HG02623 (cell line): ENCODE measurements around the gene UTRN.

Source experiments
- ATAC-seq: cut with Tn5 transposase; IDR thresholded peaks from one replicate; pipeline ENCODE4 v1.9.1; 2021; ENCODE audit warnings: moderate library complexity; ENCODE audit not compliant: unreplicated experiment

The UTRN gene

DNA sequence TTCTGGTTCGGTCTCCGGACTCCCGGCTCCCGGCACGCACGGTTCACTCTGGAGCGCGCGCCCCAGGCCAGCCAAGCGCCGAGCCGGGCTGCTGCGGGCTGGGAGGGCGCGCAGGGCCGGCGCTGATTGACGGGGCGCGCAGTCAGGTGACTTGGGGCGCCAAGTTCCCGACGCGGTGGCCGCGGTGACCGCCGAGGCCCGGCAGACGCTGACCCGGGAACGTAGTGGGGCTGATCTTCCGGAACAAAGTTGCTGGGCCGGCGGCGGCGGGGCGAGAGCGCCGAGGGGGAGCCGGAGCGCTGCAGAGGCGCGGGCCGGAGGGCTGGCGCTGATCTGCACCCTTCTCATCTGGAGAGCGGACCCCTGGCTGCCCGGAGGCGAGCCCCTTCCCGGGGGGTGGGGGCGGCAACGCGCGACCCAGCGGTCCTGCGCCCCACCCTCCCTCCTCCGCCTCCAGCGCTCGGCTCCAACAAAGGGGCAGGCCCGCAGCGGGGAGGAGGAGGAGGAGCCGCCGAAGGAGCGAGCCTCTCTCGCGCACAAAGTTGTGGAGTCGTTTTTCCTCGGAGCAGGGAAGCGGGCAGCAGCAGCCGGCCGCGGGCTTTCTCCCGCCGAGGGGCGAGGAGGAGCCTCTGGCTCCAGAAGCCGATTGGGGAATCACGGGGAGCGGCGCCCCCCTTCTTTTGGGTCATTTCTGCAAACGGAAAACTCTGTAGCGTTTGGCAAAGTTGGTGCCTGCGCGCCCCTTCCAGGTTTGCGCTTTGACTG lies at the start of gene UTRN:
Gene UTRN (plus strand): TSS at position 553 of the 765 bp plus-strand sequence. CDS start 6,494 bp downstream, outside the sequence.
- ATAC-seq: peak; percentile 49

DNA sequence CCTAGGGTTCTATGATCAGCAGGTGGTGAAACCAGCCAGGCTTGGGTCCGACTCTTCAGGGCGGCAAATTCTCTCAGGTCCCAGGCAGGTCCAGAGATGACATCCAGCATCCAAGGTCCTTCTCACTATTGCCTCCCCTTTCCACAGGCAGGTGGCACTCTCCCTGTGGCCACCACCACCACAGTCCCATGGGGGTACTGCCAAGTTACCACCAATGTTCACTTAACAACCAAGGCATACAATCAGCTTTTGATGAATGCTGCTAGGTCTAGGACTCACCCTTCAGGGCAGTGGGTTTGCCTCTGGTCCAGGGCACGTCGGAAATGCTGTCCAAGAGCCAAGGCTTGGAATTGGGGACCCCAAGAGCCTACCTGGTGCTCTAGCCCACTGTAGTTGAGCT lies 40.4 kb upstream of the UTRN start:
- no peak for ATAC-seq

DNA sequence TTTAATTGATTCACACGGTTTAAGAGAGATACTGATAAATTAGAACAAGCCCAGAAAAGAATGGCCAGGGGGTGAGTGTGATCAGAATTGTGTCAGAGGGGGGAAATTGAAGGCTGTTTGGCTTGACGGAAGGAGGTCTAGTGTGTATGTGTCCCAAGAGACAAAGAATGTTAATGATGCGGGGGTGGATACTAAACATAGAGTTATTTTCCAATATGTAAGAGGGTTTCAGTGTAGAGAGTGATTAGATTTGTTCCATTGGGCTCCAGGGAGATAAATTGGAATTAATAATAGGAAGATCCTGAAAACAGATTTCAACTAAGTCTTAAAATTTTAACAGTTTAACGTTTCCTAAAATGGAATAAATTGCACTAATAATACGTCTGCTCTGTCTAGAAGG lies 38.1 kb upstream of the UTRN start:
- no peak for ATAC-seq

DNA sequence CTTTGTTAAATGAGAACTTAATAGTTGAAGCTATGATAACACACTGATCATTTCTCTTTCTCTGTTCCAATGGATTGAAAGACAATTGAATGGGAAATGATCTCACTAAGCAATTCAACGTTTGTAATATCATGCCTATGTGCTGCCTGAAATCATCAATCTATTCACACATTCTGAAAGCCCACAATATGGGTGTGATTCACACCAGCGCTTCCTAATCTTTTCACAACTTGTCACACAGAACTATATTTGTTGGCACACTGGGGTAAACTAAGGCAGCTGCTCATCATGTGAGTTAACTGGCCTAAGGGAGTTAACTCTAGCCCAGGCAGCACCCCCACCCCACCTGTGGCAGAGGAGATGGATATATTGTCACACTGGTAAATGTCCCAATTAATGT lies 37.1 kb upstream of the UTRN start:
- ATAC-seq: no peak

DNA sequence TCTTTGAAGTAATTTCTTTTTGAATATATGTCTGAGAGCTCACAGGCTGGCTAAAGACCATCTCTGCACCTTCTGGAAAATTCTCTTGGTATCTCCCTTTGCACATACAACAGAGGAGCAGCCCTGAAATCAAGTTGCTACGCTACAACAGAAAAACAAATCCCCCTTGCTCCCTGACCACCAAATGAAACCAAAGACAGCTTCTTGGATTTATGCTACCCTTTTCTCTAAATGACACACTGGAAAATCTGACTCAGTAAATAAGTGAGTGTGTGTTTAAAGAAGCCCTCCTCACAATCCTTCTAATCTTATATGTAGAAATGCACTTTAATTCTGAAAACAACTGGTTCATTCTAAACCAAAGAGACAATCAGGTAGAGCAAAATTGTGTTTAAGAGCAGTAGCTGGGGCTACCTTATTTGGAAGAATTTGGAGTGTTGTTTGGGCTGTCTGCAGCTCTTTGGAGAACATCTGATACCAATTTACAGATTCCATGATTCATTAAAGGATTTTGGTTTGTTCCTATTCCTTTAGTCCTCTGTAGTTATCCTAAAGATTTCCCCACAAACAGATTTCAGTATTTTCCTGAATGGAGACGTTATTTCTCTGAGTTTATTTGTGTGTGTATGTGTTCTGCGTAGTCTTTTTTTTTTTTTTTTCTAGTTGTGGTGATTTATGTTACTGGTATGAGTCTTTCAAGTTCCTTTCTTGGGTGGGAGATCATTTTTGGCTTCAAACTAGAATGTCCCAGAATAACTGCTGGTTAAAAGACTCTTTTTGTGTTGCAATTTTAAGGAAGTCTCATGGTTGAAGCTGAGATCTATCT lies 36.4 kb upstream of the UTRN start:
- no peak for ATAC-seq

DNA sequence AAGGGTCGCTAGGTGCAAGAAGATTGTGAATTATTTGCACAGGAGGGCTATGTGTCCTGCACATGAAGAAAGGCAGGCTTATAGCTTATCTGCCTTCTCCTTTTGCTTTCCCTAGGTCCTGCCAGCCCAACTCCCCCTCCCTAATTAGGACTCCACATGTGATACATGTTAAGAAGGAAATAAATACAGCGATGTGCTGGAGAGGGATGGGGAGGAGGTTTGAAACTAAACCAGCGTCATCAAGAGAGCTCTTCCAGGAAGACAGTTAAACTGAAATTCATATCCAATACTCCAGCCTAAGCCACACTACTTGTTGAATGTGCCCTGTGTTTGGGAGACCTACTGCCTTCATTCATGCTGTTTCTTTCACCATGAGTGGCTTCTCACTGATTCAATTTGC lies 34.9 kb upstream of the UTRN start:
- ATAC-seq: no peak

DNA sequence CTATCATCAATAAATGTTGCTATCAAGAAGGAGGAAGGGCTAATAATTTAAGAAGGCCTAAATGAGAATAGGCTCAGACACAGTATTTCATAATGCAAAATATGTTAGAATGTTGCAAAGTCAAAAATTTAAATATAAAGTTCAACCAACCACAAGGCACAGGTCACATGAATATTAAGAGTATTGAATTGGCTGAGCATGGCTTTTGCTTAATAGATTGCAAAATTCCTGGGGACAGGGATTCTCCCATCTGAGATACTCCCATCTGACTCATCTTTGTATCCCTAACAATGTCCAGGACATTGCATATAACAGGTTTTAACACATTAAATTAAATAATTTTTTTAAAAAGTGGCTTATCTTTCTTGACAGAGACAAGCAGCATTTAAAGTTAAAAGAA lies 32.9 kb upstream of the UTRN start:
- ATAC-seq: no peak

DNA sequence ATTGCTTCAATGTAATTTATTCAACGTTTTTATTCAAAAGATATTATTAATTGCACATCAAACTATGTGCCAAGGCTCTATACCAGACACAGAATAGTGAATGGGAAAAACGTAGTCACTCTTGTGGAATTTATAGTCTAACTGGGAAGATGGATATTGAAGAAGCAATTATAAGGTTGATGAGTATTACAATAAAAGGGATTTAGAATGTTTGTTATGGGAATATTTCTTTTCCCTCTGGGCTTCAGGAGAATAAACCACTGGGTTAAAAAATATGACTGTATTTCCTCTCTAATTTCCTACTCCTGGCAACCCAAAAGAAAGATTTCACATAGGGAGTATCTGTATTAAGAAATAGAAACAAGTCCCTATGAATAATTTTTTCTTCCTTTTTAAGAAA lies 25.1 kb upstream of the UTRN start:
- ATAC-seq: no peak

DNA sequence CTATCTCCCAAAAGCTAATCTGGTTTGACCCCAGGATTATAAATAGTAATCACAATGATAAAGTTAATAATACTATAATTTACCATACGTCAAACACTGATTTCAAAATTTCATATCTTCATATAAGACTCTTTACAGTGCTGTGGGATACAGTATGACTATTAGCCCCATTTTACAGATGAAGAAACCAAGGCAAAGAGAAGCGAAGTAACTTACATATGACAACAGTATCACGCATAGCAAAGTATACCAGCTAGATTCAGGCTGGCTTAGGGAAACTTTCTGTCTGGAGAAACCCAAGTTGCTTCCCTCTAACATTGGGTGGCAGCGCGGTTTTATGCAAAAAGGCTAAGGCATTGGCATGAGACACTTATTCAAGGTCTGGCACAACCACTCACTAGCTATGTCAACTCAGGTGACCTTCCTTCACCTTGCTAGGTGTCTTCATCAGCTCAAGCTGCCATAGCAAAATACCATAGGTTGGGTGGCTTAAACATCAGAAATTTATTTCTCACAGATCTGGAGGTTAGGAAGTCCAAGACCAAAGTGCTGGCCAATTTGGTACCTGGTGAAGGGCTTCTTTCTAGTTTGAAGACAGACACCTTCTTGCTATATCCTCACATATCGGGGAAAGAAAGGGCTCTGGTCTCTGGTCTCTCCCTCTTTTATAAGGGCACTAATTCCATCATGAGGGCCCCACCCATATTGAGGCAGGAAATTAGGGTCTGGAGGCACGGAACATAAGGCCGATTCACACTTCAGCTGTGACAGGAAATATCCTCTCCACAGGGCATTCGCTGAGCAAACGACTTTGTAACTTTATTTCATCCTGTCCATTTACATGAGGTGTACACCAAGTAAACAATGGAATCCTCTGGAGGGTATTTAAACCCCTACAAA lies 22.4 kb upstream of the UTRN start:
- ATAC-seq: no peak

DNA sequence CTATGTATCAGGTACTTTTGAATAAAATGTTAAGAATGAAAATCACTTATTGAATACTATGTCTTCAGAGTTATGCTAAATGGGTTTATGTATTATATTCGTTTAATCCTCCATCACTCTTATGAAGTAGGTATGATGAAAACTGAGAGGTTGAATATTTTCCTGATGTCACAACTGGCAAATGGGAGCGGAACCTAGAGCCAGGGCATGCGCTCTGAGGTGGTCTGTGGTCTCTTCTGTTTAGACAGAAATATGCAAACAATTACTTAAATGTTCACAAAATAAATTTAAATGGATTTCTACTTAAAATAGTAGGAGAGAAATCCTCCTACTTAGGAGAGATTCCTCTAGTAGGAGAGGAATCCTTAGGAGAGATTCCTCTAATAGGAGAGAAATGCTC lies 21.3 kb upstream of the UTRN start:
- no peak for ATAC-seq

DNA sequence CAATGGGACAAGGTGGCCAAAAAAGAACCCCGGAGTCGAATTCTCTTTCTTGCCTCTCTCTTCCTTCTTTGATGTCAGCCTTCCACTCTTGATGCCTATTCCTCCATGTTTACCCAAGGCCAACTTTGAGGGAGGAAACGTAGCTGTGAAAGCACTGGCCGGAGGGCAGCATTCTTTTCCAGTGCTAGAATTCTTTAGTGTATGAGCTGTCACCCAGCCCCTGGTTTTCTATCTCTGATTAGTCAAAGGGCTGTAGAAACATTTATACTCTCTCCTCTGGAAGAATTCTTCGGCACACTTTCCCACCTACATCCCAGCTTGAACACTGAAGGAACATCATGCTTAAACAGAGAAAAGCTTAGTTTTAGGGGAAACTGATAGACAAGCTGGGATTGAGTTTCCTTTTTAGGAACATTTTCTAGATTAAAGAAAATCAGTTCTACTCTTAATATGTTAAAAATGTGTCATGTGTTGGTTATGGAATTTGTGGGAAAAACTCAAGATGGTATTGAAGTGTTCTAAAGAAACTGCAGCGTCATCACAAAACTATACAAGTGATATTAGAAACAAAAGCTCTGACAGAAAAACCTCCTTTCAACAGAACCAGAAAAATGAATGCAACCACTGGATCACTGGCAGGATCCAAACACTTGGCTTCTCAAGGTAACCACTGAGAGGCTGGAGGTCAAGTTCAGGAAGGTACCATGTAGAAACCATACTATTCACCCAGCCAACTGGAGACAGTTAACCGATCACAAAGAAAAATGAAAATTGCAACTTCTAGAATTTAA lies 20.7 kb upstream of the UTRN start:
- no peak for ATAC-seq

DNA sequence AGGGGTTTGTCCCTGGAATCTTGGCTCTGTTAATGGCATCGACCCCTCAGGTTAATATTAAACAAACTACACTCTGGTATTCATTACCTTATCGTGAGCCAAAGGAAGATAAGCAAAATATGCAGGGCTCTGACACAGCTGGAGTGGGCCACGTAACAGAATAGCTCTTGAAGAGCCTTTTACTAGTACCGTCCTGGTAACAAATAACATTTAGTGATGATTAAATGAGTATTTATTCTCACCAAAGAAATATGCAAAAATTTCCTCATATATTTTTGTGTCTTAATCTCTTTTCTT lies 20.1 kb upstream of the UTRN start:
- ATAC-seq: no peak

DNA sequence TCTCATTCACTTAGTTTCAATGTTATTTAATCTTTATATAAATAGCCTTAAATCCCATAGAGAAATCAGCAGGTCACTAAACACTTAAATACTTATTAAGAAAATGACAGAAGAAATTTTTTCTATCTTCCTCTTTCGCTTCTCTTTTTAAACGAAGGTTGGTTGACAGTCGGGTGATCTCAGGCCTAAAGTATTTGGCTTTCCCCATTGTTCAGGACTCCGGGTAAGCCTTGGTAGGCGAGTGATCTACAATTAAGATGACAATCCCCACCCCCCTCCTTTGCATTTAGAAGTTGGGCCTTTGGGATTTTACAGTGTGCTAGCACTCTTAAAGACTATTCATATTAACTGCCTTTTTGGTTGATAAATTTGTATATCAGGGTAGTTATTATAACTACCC lies 19.7 kb upstream of the UTRN start:
- peak; percentile 90 for ATAC-seq

DNA sequence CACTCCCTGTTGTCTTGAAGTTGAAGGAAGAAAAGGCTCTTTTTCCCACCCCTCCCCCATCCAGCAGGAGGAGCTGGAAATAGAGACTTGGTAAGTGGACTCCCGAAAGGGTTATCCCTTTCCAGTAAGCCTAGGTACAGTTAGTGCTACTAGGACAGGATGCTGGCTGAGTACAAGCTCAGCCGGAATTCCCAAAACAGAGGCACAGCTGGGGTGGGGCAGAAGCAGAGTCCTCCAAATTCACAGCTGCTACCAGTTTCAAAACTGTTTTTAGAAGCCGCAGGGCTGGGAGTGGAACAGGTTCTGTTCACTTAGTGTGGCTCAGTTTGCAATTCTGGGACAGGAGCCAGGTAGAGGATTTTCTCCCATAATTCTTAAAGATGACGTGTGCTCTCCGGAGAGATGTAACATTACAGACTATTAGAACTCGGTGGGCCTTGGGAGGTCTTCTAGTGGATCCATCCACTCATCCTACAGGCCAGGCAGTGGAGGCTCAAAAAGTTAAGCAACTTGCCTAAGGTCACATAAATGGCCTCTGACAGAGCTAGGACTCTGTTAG lies 19.0 kb upstream of the UTRN start:
- no peak for ATAC-seq

DNA sequence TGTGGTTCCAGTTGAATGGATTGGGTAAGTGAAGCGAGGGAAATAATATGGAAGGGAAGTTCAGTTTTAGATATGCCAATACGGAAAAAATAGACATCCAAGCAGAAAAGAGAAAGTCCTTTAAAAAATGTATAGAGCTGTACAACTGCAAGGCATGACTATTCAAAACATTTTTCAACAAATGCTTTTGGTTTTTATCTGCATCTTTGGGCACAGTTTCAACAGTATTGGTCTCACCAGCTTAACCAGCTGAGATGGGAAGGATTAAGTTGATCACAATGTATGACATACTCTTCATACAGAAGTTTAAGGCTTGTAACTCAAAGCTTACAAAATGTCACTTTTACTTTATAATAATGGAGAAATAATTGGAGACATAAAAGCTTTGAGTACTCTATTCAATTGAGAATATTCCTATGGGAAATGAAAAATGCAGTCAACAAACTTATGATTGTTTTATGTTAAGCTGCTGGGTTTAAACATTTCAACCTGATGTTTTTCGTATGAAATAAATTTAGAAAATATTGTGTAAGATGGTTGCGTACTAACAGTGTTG lies 16.3 kb upstream of the UTRN start:
- no peak for ATAC-seq

DNA sequence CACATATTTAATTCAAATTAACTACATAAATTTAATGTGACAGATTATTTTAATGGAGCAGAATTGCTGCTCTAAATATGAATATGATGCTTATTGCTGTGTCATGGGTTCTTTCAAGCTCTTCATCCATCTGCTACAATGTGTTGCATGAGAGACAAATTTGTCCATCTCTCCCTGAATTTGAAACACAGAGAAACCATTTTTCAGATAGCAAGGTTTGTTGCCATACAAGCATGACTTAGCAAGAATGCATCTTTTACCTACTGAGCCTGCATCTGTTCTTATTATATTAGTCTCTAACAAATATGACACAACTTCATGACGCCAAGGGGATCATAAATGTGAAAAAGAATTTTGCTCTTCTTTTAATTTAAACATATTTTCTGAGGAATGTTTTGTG lies 8.0 kb upstream of the UTRN start:
- ATAC-seq: no peak

DNA sequence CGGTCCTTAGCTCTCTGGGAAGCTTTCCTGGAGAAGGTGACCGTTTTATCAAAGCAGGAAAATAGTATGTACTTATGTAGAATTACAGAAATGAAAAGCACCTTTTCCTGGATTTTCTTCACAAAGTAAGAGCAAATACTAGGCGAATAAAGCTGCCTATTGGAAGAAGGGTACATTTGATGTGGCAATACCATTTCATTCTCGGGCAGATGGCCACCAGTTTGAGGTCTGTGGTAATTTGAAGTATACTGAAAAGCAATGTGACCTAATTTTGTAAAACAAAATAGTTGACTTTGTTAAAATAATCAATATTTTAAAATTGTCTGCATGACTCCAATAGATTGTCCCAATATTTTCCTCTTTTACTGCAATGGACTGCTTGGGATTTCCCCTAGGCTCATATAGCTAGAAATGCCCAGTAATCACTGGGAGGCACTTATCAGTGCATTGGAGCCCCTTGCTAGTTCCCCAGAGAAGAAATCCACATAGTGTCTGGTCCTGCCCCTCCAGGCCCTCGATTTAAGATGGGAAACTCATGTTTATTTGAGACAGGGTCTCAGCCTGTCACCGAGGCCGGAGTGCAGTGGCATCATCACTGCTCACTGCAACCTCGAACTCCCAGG lies 7.4 kb upstream of the UTRN start:
- ATAC-seq: no peak

DNA sequence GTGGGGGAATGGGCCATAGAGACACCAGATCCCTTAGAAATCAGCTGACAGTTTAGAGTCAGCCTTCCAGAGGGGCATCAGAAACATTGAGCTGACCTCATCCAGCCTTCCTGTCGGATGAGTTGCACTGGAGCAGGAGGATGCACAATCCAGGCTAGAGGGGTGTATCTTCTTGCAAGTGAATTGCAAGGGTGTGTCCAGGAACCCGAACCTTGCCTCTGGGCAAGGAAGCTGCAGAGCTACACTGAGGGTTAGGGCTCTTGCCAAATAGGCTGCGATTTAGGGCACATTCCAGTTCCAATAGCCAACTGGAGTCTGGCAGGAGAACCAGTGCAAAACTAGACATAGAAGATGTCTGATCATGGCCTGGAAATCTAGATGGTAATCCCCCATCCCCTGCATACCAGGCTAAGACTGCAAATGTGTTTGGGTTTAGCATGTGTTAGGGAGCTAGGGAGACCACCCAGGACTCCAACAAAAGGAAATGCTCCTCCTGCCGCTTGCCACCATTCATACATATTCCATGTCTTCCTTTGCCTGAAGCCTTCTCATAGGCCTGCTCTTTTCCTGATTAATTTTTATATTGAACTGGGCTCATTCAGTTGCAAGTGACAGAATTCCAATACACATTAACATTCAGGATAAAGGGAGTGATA lies 6.3 kb upstream of the UTRN start:
- no peak for ATAC-seq

DNA sequence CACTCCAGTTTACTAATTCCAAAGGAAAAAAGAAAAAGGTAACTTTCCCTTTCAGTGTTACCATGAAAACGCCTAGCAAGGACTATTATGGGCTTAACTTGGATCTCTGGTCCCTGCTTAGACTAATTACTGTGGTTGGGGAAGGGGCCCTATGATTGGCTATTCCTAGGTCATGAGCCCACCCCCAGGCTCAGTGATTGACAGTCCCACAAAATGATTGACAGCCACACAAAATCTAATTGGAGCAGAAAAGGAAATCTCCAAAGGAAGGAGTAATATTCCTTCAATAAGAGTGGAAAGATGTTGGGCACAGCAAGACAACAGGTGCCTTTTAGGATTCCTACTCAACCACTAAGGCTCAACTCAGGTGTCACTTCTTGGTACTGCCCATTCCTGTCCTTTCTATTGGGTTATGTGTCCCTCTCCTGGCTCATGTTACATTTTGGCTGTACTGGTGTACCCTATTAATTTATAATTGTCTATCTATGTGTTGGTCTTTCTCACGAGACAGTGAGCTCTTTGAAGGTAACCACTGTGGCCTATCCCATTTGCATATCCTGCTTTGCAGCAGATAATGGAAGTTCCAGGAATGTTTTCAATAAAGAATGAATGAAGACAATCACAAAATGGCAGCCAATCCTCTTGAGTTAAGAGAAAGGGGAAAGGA lies 5.5 kb upstream of the UTRN start:
- no peak for ATAC-seq
